Hypothalamus (tissue), 51 donors: ENCODE results near the gene RSBN1L.

Experiments used
- DNase-seq, 51 donors: peaks; one replicate each; lab custom pipeline; 2025; lab: John Stamatoyannopoulos, UW

The RSBN1L gene

DNA sequence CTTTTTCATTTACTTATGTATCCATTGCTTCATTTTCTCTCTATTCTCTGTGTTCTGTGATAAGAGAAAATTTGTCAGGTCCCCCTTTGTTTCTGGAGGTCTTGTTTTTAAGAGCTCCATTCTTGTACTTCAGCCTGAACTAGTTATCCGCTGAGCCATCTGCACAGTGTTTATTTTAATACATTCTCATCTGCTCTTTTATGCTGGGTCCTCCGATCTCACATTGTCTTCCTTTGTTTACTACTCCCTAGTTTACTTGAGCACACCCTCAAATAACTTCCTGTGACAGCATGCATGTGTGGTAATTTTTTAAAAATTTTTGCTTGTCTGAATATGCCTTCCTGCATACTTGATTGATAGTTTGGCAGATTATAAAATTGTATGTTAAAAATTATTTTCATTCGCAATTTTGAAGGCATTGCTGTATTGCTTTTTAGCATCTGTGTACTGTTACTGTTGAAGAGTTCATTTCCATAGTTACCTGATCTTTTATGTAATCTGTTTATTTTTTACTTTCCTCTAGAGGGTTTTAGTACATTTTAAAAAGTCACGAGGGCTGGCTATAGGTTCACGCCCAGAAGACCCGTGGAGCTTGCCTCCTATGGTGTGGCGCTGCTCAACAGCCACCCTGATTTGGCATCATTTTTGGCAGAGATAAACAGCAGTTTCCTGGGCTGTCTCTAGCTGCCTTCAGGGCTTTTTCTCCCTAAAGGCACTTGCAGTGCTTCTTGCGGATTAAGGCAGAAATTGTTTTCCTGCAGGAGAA, 31.9 kb downstream of the RSBN1L start:
- DNase-seq = peak in 4 of 51 donors; percentile 3 to 21 (median 14)

DNA sequence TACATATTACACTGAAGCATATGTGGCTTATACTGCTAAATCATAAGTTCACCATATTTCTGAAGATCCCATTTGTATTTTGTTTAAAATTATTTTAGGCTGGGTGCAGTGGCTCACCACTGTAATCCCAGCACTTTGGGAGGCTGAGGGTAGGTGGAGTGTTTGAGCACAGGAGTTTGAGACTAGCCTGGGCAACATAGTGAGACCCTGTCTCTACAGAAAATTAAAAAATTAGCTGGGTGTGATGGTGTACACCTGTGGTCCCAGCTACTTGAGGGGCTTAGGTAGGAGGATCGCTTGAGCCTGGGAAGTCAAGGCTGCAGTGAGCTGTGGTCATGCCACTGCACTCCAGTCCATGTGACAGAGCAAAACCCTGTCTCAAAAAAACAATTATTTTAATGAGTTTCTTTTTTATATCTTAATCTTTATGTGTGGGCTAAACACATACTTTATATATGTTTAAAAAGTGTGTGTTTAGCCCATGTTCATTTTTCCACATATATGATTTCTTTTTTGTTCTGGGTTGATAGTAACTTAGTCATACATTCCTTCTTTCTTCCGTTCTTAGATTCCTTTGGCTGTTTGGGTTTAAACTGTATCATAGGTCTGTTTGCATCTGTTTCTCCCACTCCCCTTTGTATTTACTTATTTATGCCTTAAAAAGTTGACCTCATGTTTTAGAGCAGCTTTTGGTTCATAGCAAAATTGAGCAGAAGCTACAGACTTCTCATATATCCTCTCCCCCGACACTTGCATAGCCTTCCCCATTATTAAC, 33.5 kb downstream of the RSBN1L start:
- no peak for DNase-seq

DNA sequence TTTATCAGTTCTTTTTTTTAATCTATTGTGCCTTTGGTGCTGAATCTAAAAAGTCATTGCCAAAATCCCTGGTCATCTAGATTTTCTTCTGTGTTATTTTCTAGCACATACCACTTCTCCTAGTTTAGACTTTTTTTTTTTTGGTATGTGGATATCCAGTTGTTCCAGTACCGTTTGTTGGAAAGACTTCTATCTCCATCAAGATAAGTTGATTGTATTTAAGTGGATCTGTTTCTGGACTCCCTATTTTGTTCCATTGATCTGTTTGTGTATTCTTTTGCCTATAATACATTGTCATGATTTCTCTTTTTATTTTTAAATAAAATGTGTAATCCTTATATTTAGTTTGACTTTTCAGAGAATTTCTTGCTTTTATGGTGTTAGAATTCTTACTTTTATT, 35.5 kb downstream of the RSBN1L start:
- DNase-seq = no peak

DNA sequence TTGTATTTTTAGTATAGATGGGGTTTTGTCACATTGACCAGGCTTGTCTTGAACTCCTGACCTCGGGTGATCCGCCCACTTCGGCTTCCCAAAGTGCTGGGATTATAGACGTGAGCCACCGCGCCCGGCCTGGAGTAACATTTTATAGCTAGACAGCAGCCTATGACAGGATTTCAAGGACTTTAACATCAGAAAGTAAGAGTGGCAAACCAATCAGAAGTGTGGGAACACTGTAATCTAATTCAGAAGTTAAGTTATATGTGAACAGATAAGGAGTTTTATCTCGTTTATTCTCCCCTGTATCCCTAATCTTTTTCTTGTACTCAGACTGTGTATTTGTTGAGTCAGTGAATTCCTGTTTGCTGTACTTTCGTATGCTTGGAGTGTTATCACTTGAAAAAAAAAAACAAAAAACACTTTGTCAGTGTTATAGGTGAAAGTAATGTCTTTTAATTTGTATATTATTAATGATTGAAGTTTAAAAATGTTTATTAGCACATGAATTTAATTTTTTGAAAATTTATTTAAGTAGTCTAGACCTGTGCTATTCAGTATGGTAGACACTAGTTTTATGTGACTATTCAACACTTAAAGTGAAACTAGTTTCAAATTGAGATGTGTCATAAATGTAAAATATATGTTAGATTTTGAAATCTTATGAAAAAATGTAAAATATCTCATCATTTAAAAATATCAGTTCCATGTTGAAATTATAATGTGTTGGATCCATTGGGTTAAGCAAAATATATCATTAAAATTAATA, 38.6 kb downstream of the RSBN1L start:
- DNase-seq = no peak

DNA sequence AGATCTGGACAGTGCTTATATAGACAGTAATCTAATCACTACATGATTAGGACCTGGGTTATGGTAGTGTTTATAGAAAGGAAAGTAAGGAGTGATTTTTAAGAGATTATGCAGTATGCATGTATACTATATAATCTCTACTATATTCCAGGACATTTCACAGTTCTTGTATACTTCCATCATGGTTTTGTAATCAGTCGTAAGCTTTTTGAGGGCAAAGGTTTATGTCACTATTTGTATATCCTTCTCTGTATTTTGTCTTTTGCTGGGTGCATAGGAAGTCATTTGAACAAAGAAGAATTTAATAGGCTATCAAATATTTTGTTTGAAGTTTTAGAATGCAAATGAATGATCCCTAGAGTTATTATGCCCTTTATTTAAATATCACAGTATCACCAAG, 39.2 kb downstream of the RSBN1L start:
- DNase-seq = no peak

DNA sequence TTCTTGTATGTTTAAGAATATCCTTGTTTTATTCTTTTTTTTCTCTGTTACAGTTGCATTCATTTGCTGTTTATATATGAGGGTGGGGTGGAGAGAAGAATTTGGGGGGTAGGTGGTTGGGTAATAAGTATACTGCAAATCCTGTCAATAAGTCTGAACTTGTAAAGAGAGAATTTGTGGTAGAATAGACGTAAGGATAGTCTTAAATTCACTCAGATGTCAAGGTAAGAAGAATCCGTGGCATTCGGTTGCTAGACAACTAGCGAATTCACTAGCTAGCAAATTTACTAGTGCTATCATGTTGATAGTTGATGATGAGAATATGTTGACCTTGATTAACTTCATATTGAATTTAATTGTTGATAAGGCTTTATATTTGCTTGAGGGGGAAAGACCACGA, 40.7 kb downstream of the RSBN1L start:
- no peak for DNase-seq

GRCh38 chr7:77738382-77738781, 42.1 kb downstream of the RSBN1L start:
- no peak for DNase-seq

GRCh38 chr7:77738871-77739270, 42.6 kb downstream of the RSBN1L start:
- DNase-seq = no peak

DNA sequence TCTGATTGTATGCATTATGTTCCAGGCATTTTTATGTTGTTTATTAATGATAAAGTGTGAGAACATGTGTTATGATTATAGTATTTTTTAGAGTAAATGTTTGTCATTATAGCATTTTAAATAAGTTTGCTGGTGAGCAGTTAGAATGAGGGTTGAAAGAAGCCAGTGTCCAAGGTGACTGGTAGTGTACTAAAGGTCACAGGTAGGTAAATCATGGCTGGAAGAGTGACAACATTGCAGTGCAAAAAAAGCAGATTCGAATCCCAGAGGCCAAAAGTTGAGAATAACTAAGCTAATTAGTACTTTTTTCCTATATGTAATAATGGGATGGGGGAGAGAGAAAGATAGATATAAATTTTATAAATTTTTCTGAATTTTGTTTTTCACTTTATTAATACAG, 44.0 kb downstream of the RSBN1L start:
- no peak for DNase-seq

DNA sequence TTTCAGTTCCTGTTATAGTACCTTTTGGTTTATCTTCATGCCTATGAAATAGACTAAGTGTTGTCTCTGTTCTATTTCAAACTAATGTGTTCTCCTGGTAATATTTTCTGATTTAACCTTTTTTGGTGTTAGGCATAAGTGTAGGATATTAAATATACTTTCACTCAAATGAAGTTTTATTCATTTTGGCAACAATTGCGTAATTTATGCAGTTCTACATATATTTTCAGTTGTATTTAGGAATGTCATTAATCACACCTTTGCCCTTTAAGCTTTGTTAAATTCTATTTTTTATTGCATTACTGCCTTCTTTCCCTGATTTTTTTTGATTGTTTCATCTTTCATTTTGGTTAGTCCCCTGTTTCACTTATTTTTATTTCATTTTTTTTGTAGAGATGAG, 47.3 kb downstream of the RSBN1L start:
- DNase-seq = no peak

GRCh38 chr7:77745746-77746145, 49.5 kb downstream of the RSBN1L start:
- DNase-seq = no peak

DNA sequence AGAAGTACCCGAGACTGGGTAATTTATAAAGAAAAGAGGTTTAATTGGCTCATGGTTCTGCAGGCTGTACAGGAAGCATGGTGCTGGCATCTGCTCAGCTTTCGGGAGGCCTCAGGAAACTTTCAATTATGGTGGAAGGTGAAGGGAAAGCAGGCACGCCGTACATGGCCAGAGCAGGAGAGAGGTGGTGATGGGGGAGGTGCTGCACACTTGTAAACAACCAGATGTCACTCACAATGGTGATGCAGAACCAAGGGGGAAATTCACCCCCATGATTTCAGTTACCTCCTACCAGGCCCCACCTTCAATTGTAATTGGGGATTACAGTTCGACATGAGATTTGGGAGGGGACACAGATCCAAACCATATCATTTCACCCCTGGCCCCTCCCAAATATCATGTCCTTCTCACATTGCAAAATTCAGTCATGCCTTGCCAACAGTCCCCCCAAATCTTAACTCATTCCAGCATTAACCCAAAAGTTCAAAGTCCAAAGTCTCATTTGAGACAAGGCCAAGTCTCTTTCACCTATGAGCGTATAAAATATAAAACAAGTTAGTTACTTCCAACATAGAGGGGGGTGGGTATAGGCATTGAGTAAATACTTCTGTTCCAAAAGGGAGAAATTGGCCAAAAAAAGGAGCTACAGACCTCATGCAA, 50.0 kb downstream of the RSBN1L start:
- DNase-seq = no peak

DNA sequence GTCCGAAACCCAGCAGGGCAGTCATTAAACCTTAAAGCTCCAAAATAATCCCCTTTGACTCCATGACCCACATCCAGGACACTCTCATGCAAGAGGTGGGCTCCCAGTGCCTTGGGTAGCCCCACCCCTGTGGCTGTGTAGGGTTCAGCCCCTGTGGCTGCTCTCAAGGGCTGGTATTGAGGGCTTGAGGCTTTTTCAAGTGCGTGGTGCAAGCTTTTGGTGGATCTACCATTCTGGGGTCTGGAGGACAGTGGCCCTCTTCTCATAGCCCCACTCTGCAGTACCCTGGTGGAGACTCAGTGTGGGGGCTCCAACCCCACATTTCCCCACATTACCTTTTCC, 50.5 kb downstream of the RSBN1L start:
- no peak for DNase-seq

GRCh38 chr7:77747178-77747577, 50.9 kb downstream of the RSBN1L start:
- DNase-seq = no peak

GRCh38 chr7:77747718-77748117, 51.5 kb downstream of the RSBN1L start:
- DNase-seq = no peak

- no peak for DNase-seq
Measured at GRCh38 chr7:77752016-77752415, 55.8 kb downstream of the RSBN1L start.

DNA sequence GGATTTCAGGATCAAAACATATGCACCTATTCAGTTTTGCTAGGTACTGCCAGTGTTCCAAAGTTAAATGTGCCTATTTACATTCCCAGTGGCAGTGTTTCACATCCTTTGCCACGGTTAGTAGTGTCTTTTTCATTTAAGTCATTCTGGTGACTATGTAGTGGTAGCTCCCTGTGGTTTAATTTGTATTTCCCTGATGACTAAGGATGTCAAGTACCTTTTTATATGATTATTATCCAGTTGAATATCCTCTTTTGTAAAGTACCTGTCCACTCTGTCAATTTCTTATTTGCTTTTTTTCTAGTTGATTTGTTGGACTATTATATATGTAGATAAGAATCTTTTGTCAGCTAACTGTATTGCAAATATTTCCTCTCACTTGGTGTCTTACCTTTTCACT, 56.9 kb downstream of the RSBN1L start:
- no peak for DNase-seq

- DNase-seq = no peak
Measured at GRCh38 chr7:77757589-77757988, 61.3 kb downstream of the RSBN1L start.

GRCh38 chr7:77759294-77759889, 63.1 kb downstream of the RSBN1L start:
- DNase-seq = peak in 34 of 51 donors; percentile 1 to 84 (median 30)

DNA sequence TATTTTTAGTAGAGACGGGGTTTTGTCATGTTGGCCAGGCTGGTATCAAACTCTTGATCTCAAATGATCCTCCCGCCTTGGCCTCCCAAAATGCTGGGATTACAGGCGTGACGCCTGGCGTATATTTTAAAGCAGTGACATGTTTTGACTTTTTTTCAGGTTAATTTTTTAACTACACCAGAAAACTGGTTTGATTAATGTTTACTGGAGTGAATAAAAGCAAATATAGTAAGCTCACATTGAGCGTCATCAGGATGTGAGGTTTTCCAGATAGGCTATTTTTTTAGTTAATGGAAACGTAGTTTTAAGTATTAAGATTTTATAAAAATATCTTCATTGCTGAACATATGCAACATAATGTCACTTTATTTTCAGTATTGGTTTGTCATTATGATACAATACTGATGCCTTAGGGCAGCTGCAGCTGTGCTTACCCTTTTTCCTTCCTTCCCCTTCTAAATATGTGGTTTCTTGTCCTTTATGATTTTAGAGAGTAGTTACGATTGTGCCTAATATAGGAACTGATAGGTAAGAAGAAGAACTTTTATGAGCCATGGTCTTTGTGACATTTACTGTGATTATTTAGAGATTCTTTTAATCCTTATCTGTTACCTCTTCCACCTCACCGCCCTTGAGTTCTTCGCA, 64.7 kb downstream of the RSBN1L start:
- no peak for DNase-seq
